Measurements from ENCODE around the gene SLC25A13.
"Not testable (repeated sequence)": the region's sequence is repeated elsewhere in the genome, so short reads cannot be mapped to it uniquely, and the experiment has no call there.

Gene SLC25A13

DNA sequence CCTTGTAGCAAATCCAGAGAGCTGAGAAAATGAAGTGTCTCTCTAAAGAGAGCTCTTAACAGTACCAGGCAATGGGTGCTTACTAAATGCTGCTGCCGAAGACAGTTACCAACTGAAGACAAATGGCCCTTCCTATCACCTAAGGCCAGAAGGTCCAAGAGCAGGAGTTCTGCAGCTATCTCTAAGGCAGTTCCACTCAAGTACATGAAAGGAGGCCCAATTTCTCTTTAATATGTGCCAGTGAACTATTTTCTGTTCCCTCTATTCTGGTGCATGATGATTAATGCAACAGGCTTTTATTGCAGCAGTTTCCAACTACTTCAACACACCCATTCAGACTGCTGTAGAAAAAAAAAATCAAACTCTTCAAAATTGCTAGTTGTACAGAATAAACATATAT is 122.5 kb downstream of the SLC25A13 start:
- DNase-seq = no peak

DNA sequence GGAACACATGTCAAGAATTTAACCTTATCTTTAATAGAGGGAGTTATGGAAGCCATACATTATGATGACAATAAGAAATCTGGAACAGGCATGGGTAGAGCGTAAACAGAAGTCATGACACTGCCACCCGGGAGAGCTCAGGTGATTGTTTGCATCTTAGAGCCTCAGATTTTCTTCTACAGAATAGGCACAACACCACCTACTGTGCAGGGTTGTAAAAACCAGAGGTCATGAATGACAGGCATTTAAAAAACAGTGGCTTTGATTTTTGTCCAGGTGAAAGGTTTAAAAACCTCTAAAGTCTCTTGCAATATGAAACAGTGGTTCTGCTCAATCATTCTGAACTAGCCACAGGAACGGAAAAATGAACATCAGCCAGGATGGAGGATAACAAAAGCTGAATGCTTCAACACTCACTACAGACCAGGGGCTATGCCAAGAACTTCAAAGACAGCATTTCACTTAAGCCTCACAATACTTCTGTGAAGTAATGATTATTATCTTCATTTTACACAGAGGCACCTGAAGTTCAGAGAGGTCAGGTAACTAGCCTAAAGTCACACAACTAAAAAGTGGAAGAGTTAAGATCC is 123.8 kb downstream of the SLC25A13 start:
- no peak for DNase-seq

DNA sequence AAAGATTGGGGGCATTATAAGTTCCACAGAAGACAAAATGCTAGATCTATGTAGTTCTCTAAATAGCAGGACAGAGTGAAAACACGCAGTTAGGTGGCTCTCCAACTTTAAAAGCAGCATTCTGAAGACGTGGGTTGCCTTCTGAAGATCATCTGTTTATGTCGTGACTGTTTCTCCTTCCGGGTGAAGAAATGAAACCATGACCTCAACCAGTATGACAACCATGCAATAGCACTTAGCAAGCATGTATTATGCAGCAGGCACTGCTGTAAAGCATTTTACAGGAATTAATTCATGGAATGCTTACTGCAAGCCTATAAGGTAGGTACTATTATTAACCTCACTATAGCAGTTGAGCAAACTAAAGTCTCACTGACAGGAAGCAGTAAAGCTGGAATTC is 125.2 kb downstream of the SLC25A13 start:
- peak; percentile 46 for DNase-seq

DNA sequence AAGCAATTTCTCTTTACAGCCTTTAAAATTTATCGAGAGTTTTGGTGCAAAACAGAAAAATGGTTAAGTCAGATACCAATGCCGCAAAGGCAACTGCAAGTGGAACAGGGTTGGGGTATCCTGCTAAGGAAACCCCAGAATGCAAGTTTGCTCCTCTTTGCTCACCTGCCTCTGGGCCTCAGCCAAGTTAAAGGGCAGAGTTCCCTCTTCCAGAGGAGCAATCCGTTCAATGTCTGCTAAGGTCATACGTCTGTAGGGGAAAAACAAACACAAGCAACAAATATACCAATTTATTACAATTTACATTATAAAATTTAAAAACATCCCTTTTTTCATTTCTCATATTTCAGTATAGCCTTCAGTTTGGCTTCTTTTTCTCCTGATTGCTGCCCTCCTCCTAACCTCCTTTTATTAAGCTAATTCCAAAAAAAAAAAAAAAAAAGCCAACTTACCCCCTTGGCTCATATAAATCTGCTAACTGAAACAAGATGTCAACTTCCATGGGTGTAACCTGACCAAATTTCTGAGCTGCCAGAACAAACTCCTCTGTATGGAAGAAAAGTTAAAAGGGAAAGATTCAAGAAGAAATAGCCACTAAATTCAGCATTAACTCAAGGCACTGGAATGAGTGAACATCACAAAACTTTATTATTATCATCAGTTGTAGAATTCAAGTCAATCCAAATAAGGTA is 132.6 kb downstream of the SLC25A13 start:
- no peak for DNase-seq

DNA sequence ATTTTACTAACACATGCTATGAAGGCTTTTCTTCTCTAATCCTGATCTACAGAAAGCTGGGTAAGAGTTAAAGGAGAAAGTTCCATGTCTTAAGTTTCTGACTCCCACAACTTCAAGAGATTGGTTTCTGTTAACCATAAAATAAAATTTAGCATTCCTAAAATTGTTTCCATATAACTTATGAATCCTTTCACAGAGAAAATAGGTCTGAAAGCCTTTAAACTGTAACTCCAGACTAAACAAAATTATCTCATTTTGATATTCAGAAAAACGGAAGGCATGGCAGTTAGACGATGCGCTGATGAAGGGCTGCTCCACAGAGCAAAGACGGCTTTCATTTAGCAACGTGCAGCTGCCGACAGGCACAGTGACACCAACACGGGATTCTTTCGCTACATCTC is 133.3 kb downstream of the SLC25A13 start:
- DNase-seq = no peak

DNA sequence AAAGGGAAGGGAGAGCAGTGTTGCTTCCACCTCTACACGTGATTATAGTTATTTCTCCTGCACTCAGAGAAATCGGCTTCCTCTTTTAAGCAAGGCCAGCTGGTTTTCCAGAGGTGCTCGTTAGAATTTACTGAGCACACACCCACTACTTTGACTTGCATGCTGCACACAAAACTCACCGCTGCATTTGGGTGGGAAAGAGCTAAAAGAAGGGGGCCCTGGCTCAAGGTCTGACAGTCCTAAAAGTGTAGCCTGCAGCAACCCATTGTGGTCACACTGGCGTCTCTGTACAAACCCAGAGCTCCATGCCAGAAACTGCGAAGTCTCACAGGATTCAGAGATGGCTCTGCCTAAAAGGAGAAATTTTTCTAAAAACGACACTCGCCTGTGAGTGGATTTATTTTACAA is 133.7 kb downstream of the SLC25A13 start:
- no peak for DNase-seq

DNA sequence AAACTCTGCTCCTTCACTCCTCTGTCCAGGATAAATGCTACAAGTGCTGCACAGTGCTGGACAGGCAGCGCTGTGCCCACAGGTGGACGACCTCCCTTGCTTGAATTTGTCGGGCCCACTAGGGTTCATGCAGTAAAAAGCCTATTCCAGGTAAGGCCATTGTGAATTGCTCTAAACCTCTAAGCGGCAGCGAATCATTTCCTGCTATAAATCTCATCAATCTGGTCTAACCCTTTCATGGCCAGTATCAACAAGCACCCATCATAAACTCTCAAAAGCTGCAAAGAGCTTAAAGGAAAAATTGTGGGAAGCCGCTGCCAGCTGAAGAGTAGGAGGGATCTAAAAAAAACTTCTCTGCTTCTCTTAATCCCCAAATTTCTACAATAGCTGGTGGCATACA is 134.2 kb downstream of the SLC25A13 start:
- DNase-seq = no peak

DNA sequence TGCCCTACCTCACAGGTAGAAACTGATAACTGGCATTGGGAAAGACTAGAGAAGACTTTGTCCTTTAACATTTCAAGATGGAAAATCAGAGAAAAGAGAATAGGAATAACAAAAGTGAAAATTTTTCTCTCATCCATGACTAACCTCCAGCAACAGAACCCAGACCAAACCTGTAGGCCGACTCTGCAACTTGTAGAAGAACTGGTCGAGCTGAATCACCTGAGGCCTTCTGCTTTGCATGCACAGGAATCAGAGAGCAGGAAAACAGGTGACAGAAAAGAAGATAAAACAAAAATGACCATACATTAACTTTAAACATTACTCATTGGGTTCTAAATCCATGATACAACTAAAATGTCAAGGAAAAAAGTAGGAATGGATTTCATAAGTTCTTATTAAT is 137.1 kb downstream of the SLC25A13 start:
- DNase-seq = no peak

DNA sequence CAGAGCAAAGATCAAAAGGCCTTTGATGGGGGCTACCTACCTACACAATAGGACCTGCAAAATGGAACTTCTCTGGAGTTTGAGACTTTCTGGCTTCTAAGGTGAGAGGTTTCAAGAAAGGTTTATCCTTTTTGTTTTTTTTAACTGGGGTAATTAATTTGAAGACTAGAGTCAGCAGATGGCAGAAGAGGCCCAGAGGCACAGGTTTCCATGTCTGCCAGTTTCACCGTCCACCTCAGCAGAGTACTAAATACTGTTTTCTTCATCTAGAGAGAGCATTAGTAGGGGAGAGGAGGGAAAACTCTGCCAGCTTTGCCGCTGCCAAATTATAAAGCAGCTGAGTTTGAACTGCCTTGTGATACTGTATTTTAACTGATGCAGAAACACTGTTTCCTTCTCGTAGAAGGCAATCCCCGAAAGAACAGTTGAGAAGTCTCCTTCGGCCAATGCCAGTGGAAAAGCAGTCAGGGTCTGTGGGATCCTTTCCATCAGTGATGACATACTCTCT is 138.7 kb downstream of the SLC25A13 start:
- no peak for DNase-seq

DNA sequence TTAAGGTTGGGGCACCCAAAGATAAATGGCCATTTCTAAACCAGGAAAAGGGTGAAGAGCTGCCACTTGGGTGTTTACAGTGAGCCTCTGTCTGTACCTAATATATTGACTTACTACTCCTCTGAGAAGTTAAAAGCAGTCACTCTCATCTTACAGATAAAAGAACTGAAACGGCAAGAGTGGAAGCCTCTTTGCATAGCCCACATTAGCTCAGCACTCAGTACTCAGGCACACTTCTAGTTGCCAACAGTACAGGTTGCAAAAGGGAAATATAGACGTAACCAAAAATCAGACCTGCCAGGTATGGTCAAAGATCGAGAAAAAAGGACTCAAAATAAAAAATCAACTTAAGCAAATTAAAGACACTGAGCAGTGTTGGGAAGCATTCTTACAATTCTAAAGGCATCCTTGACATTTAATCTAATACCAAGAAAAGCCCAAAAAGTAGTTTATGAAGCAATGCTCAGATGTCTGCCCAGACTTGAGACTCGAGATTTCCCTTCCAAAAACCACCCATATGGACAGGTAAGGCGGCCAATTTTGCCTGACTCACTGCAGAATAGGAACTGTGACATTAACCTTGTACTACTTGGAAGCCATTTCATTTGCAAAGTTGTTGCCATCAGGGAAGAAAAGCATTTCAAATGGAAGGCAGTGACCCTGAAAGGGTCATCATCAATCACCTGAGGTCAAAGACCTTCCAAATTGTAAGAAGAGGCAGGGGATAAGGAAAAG is 139.3 kb downstream of the SLC25A13 start:
- DNase-seq = no peak

DNA sequence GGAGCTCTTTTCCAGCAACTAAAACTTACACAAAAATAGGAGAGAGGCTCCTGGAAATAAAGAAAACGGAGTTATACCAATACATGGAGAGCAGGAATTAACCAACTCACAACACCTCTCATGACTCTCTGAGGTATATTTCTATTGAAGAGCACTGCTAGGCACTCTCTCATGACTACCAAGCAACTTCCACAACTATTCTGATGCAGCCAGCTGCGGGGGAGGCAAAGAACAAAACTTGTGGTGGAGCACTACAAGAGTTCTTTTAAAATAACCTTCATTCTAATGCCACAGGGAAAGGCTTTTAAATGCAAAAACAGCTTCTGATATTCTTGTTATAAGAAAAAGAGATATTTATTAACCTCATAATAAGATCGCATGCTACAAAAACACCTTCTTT is 140.7 kb downstream of the SLC25A13 start:
- DNase-seq = no peak

DNA sequence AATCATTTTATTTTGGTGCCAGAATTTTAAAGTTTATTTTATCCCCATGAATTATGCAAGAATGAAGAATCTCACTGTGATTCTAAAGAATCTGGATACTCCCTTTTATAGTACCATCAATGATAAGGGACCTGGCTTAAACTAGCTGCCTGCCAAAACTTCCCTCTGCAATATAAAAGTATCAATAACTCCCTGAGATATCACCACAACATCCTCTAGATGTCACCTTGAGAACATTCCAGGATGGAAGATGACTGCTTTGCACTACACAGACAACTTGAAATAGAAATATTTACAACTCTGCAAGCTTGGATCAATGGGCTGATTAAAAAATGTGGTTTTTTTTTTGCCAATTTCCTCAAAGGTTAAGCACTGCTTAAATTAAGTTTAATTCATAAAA is 142.1 kb downstream of the SLC25A13 start:
- DNase-seq = no peak

DNA sequence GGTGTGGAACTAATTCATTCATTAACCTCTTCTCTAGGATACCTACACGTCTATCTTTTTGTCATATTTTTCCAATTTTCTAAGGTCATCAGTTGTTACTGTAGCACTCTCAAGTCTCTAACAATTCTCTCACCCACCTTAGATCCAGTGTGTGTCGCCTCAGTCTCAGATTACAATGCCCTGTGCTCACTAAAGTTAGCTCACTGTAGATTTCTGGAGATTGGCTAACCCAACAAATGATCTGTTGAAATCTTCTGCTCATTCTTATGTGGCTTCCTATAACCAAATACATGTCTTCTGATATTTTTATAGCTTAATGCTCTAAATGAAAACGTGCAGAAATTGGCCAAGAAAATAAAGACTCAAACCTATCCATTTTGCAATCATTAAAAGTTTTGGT is 142.6 kb downstream of the SLC25A13 start:
- no peak for DNase-seq

DNA sequence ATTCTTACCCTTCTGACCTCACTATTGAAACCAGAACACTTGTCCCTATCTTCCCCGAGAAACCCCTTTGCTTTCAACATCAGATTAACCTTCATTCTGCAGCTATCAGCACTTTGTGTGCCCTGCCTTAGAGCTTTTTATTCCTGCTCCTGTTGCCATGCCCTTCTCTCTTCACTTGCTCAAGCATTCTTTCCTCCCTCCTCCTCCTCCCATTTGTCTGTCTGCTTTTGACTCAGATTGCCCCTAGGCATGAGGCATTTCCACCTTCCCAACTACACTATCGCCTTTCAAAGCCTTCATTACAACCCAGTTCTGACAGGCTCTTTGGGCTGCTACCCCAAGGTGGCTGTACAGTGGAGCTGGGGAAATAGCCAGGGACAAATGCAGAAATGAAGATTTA is 143.3 kb downstream of the SLC25A13 start:
- no peak for DNase-seq

DNA sequence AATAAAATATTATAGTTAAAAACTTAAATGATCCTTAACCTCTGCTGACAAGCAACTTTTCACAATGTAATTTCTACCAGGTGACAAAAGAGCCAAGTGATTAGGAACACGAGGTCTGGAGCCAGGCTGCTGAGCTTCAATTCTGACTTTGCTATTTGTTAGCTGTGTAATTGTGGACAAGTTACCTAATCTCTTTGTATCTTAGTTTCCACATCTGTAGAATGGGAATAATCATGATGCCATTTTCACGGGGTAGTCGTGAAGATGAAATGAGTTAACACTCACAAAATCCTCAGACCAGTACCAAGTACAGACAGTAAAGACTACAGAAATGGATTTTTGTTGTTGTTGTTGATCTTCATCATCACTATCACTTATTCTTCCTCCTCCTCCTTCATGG is 144.5 kb downstream of the SLC25A13 start:
- no peak for DNase-seq

DNA sequence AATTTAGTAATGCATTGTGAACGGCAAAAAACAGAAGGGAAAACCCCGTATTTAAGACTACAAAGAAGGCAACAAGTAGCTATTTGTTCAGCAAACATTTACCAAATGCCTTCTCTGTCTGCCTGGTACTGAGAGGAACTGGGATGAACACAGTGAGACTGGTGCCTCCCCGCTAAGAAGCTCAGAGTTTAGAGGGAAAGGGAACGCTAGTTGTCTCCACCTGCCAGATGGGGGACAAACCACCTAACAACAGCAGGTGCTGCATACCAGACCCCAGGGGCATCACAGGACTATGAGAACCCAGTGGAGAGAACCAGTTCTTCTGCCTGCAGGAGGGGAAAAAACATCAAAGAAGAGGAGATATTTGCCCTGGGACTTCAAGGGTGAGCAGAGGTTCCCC is 147.1 kb downstream of the SLC25A13 start:
- no peak for DNase-seq

DNA sequence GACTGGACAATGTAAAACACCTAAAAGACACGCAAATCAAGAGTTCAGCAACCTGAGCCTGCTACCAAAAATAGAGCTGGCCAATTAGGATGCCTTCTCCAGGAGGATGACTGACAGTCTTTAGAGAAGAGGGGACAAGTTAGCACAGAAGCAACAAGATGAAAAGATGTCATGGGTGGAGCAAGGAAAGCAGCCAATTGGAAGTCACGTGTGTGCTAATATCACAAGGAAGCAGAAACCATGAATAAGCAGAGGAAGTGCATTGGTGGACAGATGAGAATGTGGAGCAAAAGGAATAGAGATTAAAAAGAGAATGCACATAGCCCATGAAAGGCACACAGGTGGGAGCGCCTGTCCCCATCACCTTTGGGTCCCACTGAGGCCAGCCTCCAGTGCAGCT is 148.1 kb downstream of the SLC25A13 start:
- no peak for DNase-seq

DNA sequence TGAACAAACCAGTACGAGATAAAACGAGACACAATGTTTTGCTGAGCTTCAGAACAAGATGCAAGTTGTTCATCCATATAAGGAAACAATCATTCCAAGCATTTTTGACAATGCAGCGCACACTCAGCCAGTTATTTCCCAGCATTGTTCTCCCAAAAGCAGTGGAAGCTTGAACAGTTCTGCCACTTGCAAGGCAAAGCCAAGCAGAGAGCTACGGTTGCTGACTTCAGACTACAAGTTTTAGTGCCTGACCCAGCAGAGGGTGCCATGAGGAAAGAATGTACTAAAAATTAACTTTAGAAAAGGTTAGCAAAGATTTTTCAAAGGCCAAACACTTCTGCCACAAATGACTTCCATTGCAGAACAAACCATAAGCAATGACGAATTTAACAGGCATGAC is 152.5 kb downstream of the SLC25A13 start:
- no peak for DNase-seq

DNA sequence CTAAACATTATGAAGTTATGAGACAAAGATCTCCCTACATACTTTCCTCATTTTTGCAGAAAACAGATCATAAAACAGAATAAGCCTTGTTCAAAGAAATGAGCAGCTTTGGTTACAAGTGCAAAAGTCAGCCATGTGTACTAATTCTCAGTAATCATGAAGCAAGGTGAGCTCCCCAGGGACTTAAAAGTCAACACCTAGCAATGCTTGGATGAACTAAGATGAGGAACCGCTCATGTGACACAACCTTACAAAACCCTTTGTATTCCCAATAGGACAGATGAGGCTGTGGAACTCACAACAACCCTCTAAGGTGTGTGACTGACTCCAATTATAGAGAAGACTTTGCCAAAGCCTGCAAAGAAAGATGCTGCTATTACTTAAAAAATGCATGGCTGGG is 154.5 kb downstream of the SLC25A13 start:
- DNase-seq = no peak

DNA sequence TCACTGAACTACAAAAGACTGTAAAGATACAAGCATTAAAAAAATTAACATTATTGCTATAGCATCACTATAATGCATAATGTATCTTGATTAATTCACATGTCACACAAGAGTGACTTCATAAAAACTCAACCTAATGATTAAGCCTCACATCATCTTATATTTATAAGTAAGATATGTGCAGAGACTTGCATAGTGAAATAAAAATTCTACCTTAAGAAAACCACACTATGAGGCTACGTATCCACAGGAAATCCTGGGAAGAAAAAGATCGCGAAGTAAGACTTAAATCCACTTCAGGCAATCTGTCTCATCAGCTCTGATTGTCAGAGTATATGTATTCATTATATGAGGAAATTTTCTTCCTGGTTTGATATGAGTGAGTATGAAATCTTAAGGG is 160.0 kb downstream of the SLC25A13 start:
- no peak for DNase-seq

DNA sequence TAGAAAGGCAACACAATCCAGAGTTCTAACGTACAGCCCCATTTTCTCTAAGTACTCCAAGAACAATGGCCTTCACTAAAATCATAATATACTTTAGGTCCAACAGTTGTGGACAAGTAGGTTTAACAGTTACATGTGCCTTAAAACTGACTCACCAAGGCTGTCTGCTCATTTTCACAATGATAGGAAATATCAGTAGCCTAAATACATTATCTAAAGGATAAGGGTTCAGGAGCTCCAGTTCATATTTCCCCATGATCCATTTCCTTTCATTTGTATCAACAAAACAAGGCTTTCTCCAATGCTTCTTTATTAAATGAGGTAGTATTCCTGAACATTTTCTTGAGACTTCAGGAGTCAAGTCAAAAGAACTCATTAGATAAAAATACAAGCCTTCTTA is 164.0 kb downstream of the SLC25A13 start:
- DNase-seq = no peak

DNA sequence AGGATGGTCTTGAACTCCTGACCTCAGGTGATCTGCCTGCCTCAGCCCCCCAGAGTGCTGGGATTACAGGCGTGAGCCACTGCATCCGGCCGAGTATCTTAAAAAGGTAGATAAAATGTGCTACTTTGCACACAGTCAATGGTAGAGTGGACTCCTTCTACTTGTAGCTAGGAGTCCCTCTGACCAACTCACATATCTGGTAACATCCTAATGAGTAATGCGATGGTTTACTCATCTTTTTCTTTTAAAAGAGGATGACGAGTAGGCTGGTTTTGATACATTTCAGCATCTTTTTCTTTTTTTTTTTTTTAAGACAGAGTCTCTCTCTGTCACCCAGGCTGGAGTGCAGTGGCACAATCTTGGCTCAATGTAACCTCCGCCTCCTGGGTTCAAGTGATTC is 167.4 kb downstream of the SLC25A13 start:
- not testable (repeated sequence) for DNase-seq

DNA sequence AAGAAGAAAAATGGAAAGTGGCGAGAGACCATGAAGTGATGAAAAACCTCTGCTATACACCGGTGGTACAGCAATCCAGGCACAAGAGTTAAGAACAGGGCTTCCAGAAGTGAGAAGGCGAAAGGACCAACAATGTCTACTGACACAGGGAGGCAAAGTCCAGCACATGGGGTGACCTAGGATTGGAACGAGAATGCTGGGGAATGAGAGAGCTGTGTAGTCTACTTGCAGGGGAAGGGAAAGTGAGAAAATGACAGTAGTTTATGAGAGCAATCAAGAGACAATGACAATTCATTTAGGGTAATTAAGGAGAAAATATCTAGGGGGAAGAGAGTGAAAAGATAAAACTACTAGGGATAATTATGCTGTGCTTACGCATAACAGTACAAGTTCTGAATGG is 169.2 kb downstream of the SLC25A13 start:
- DNase-seq = no peak

DNA sequence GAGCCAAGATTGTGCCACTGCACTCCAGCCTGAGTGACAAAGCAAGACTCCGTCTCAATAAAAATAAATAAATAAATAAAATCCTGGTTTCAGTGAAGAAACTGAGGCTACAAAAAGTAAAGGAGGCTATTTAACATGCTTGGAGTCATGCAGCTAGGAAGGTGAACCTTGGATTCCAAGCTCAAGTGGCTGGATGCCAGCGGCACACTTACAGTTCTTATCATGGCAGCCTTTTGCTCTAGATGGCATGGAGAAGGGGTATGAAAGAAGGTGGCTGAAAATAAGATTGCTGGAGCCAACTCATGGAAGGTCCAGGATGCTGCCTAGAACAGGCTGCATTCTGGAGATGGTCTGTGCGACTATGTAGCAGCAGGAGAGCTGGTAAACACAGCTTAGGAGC is 170.0 kb downstream of the SLC25A13 start:
- no peak for DNase-seq

DNA sequence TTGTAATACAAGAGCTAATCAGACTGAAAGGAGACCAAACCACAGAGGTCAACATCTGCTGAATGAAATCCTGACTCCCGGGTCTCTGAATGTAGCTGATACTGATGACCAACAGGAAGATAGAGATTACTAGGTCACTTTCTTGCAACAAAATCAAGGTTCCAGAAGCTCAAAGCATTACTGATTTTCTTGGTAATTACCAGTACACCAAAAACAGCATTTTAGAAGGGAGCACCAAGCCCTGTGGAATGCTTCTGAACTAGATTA is 177.7 kb downstream of the SLC25A13 start:
- DNase-seq = no peak

Measured in suppressor macrophage treated with lipopolysaccharide for 4 hours (primary cell).